H1 (cell line): Measurements from ENCODE around the gene DIPK1B. TPM values are rescaled to one million over a fixed set of nuclear protein-coding genes. Genes with fewer than 3 reads are reported as not detected.

ENCODE experiments used
- E2F6 ChIP-seq: IDR thresholded peaks from 2 replicates; pipeline ENCODE4 v1.6.1; 2012; ENCODE audit warnings: inconsistent platforms
- EGR1 ChIP-seq: IDR thresholded peaks from 2 replicates; pipeline ENCODE4 v1.6.1; 2011; ENCODE audit warnings: low read depth, low read length, borderline replicate concordance
- PHF8 ChIP-seq: fragments of 200-600 bp; sonication (generic); conservative IDR thresholded peaks from 2 replicates; pipeline ENCODE4 v1.7.1; 2012; ENCODE audit warnings: low read depth, mild to moderate bottlenecking, inconsistent platforms, low read length, moderate library complexity
- polyA plus RNA-seq, 7 experiments: library from polyadenylated mRNA; depleted of rRNA in 3 of 7; stranded (reverse) in 5 of 7; unstranded in 2 of 7; fragments of >200 nt in 5 of 7; fragments of 200-250 nt in 2 of 7; gene quantifications; 1 replicate in 5 of 7; 2 replicates in 1 of 7; 4 replicates in 1 of 7; pipeline versions ENCODE4 v1.2.1 to v1.2.3, GENCODE V29; 2011 to 2013; ENCODE audit warnings: missing spikeins in 2 of 7, mixed read lengths in 2 of 7
- total RNA-seq: library from RNA; stranded (reverse); fragmentation: NEBNext Ultra II Directional; extraction: Animal tissue kit (Norgen Biotek cat#: 25700); gene quantifications from 2 replicates; pipeline ENCODE4 v1.2.1, GENCODE V29; 2021

DIPK1B gene
- total and polyA plus RNA-seq, 2 of the 8 experiments (the other 6 are each of a cell fraction or from before 2014, with no cell fraction given) = 32.3 to 64.8 TPM

DNA sequence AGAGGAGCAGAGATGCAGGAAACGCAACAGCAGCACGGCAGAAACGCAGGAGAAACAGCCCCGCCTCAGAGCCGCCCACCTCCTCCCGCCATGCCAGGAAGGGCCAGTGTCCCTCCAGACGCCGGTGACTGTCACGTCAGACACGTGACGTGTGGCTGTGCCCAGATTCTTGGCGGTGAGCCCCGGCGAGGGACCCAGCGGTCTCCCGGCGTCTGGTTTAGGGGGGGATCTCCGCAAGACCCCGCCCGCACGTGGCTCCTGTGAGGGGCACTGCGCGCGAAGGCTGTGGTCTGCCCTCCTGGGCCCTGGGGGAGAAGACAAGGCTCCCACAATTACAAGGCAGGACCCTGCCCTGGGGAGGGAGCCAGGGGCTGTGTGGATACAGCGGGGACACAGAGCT is 48.1 kb downstream of the DIPK1B start (continued):
- TF ChIP-seq PHF8 (no peak), EGR1 (no peak), E2F6 (no peak)
